Endodermal cell (in vitro differentiated cells): ENCODE results near the gene SLX4. TPM values are rescaled to one million over a fixed set of nuclear protein-coding genes. Genes with fewer than 3 reads are reported as not detected.

Experiments
- DNase-seq: peaks from one replicate; pipeline ENCODE4 v3.0.0-alpha.2; 2017
- H3K27ac ChIP-seq: 2 replicates; pipeline ENCODE4 v1.5.1; 2013; ENCODE audit warnings: mild to moderate bottlenecking, low read depth, low read length, moderate library complexity
- H3K27me3 ChIP-seq: 2 replicates; pipeline ENCODE4 v1.6.1; 2013; ENCODE audit warnings: mild to moderate bottlenecking, low read length, moderate library complexity; ENCODE audit not compliant: insufficient read depth, control insufficient read depth, poor library complexity, severe bottlenecking
- H3K36me3 ChIP-seq: 2 replicates; pipeline ENCODE4 v1.7.0; 2013; ENCODE audit warnings: mild to moderate bottlenecking, low read length, moderate library complexity; ENCODE audit not compliant: control insufficient read depth, insufficient read depth
- H3K4me1 ChIP-seq: one replicate; pipeline ENCODE4 v1.7.0; 2013; ENCODE audit warnings: low read length; ENCODE audit not compliant: control insufficient read depth, insufficient read depth
- H3K4me3 ChIP-seq: 2 replicates; pipeline ENCODE4 v1.5.1; 2013; ENCODE audit warnings: mild to moderate bottlenecking, low read length, moderate library complexity
- H3K9ac ChIP-seq: 2 replicates; pipeline ENCODE4 v1.6.1; 2013; ENCODE audit warnings: mild to moderate bottlenecking, low read length, moderate library complexity; ENCODE audit not compliant: poor library complexity, severe bottlenecking; ENCODE audit errors: extremely low read depth
- H3K9me3 ChIP-seq: 2 replicates; pipeline ENCODE4 v1.6.1; 2013; ENCODE audit warnings: mild to moderate bottlenecking, low read length, moderate library complexity; ENCODE audit not compliant: control insufficient read depth
- H3K27ac Mint-ChIP-seq: 2 replicates; pipeline ENCODE4 v1.8.0; 2020; ENCODE audit warnings: mixed read lengths
- H3K27me3 Mint-ChIP-seq: 2 replicates; pipeline ENCODE4 v1.8.0; 2021; ENCODE audit warnings: mild to moderate bottlenecking, mixed read lengths; ENCODE audit not compliant: insufficient read depth
- H3K36me3 Mint-ChIP-seq: 2 replicates; pipeline ENCODE4 v1.8.0; 2020; ENCODE audit warnings: low read depth, mixed read lengths
- H3K4me1 Mint-ChIP-seq: 2 replicates; pipeline ENCODE4 v1.8.0; 2020; ENCODE audit warnings: mixed read lengths
- H3K4me3 Mint-ChIP-seq: 2 replicates; pipeline ENCODE4 v1.8.0; 2020; ENCODE audit warnings: mild to moderate bottlenecking, moderate library complexity, mixed read lengths
- H3K9me3 Mint-ChIP-seq: 2 replicates; pipeline ENCODE4 v1.8.0; 2020; ENCODE audit warnings: mild to moderate bottlenecking, mixed read lengths
- CTCF ChIP-seq: fragments of 200-600 bp; sonication (generic); conservative IDR thresholded peaks from 2 replicates; pipeline ENCODE4 v1.5.0; 2021; ENCODE audit warnings: antibody characterized with exemption, mild to moderate bottlenecking
- WGBS, 2 experiments: methylation state at CpG; one replicate each; pipeline versions ENCODE4 v1.1.5 to v1.1.7; 2013; ENCODE audit warnings: missing lambda C conversion rate in 2 of 2, mixed read lengths in 1 of 2; ENCODE audit not compliant: insufficient coverage in 1 of 2, insufficient read length in 1 of 2; 5-methylcytosine and 5-hydroxymethylcytosine counted together
- total RNA-seq, 2 donors: library from RNA; stranded (reverse); fragmentation: NEBNext Ultra II Directional in 1 of 2; extraction: Animal tissue kit (Norgen Biotek cat#: 25700) in 1 of 2; gene quantifications; 2 replicates in 1 of 2; 3 replicates in 1 of 2; pipeline ENCODE4 v1.2.1, GENCODE V29; 2021

SLX4 gene
- total RNA-seq, 2 donors from 2014 or later, result 11.0 to 15.9 TPM

GRCh38 chr16:3564889-3565141 lies 46.6 kb downstream of the SLX4 start:
- Mint-ChIP-seq H3K27ac (no peak overlapping the region), H3K4me3 (no peak overlapping the region), H3K9me3 (peaks cover 4% of the 10 kb centered on the region), H3K27me3 (no peaks in the 10 kb centered on the region), H3K4me1 (no peaks in the 10 kb centered on the region), H3K36me3 (no peaks in the 10 kb centered on the region)
- H3K4me1 ChIP-seq, result no peaks in the 10 kb centered on the region
- 81 to 92% methylated on average over 7 to 9 of the region's 9 CpGs for WGBS, 2 experiments
- H3K27me3 ChIP-seq, result no peaks in the 10 kb centered on the region
- H3K9me3 ChIP-seq, result no peaks in the 10 kb centered on the region
- H3K4me3 ChIP-seq, result no peak overlapping the region
- no peak for TF ChIP-seq CTCF
- H3K27ac ChIP-seq, result no peak overlapping the region
- H3K9ac ChIP-seq, result no peak overlapping the region
- DNase-seq, result no peak
- no peaks in the 10 kb centered on the region for H3K36me3 ChIP-seq

DNA sequence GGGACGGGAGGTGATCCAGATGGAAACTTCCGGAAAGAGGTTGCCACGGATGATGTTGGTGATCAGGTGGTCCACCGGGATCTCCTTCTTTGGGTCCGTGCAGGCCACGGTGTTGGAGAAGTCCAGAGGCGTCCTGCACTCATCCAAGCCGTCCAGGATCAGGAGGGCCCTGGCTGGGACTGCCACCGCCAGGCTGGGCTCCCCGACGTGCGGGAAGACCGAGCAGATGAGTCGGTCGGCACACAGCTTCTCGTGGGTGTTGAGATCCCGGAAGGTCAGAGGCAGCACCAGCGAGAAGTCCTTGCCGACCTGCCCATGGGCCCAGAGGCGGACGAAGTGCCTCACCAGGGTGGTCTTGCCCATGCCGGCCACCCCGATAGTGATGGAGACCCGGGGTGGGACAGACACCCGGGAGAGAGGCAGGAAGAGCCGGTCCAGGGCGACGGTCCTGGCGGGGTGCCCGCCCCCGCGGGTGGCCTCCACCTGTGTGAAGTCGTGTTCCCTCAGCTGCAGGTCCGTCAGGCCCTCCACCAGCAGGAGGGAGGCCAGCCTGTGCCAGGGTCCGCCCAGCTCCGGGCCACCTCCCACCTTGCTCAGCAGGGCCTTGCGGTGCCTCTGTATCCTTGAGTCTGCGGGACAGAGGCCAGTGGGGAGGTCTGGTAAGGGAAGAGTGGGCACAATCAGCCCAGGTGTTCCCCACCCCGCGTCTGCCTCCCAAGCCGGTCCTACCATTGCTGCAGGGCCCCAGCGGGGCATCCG lies 47.1 kb downstream of the SLX4 start:
- Mint-ChIP-seq H3K27ac (no peak overlapping the region), H3K4me3 (no peak overlapping the region), H3K4me1 (no peaks in the 10 kb centered on the region), H3K9me3 (peaks cover under 1% of the 10 kb centered on the region), H3K36me3 (no peaks in the 10 kb centered on the region), H3K27me3 (no peaks in the 10 kb centered on the region)
- no peaks in the 10 kb centered on the region for H3K27me3 ChIP-seq
- DNase-seq, result no peak
- H3K9me3 ChIP-seq, result no peaks in the 10 kb centered on the region
- H3K36me3 ChIP-seq, result no peaks in the 10 kb centered on the region
- no peak for TF ChIP-seq CTCF
- WGBS, 2 experiments, result 95 to 97% methylated on average over 21 to 43 of the region's 43 CpGs
- no peak overlapping the region for H3K4me3 ChIP-seq
- H3K4me1 ChIP-seq, result no peaks in the 10 kb centered on the region
- no peak overlapping the region for H3K27ac ChIP-seq
- no peak overlapping the region for H3K9ac ChIP-seq

GRCh38 chr16:3562914-3563480 lies 48.4 kb downstream of the SLX4 start:
- no peak overlapping the region for H3K27ac Mint-ChIP-seq
- no peak overlapping the region for H3K4me3 Mint-ChIP-seq
- H3K36me3 Mint-ChIP-seq, result no peaks in the 10 kb centered on the region
- no peaks in the 10 kb centered on the region for H3K4me1 Mint-ChIP-seq
- H3K36me3 ChIP-seq, result no peaks in the 10 kb centered on the region
- no peak overlapping the region for H3K9ac ChIP-seq
- H3K9me3 ChIP-seq, result no peaks in the 10 kb centered on the region
- DNase-seq, result no peak
- H3K9me3 Mint-ChIP-seq, result no peaks in the 10 kb centered on the region
- H3K4me1 ChIP-seq, result no peaks in the 10 kb centered on the region
- H3K27me3 Mint-ChIP-seq, result no peaks in the 10 kb centered on the region
- no peak overlapping the region for H3K4me3 ChIP-seq
- H3K27me3 ChIP-seq, result no peaks in the 10 kb centered on the region
- 92 to 93% methylated on average over 18 to 29 of the region's 29 CpGs for WGBS, 2 experiments
- no peak for TF ChIP-seq CTCF
- H3K27ac ChIP-seq, result no peak overlapping the region
